ENCODE measurements around the gene BUB1B. TPM values are rescaled to one million over a fixed set of nuclear protein-coding genes. Genes with fewer than 3 reads are reported as not detected.
A peak's percentile ranks its signal among the peaks of the same experiment; 100 is the strongest.

BUB1B gene
- total and polyA plus RNA-seq, 4 donors: 1.1 to 8.0 (median 2.1) TPM

GRCh38 chr15:40235201-40235885, 74.5 kb downstream of the BUB1B start:
- no peak for ATAC-seq (ENCODE audit: insufficient read depth, low FRiP score)

GRCh38 chr15:40238532-40239403, 77.9 kb downstream of the BUB1B start, which contains the start of gene PAK6:
Gene PAK6 (plus strand): TSS chr15:40239063. CDS start chr15:40264786, 25,723 bp downstream.
- ATAC-seq (ENCODE audit: insufficient read depth, low FRiP score) (peak; percentile 75), DNase-seq (peak; percentile 46 to 62 (median 54))
- Histone ChIP-seq H3K27me3 (ENCODE audit: control insufficient read depth in 3 of 3, insufficient read depth in 3 of 3, low read length in 2 of 3) (peaks cover 0 to 4% (median 0%) of the 10 kb centered on the region in 3 donors), H3K27ac (ENCODE audit: low read depth in 1 of 2, low read length in 1 of 2) (no peak within 1 kb of the TSS), H3K4me3 (no peak within 1 kb of the TSS), H3K9me3 (ENCODE audit: control insufficient read depth in 4 of 4, insufficient read depth in 3 of 4, low read length in 3 of 4) (peaks cover 0 to 2% (median 0%) of the 10 kb centered on the region in 4 donors), H3K4me1 (ENCODE audit: control insufficient read depth in 5 of 5, insufficient read depth in 5 of 5, low read length in 5 of 5) (peaks cover 0 to 15% (median 2%) of the 10 kb centered on the region in 5 donors), H3K9ac (ENCODE audit: insufficient read depth in 1 of 2, low read length in 2 of 2) (peak within 1 kb of the TSS in 1 of 2 donors; percentile 33), H3K36me3 (ENCODE audit: control insufficient read depth in 4 of 4, insufficient read depth in 4 of 4, low read length in 4 of 4) (no peaks in the 10 kb centered on the region)
- no peak for TF ChIP-seq CTCF (IDR thresholded peaks at IDR 0.05; ENCODE audit: control extremely low read depth, extremely low read depth)
- 9 to 10% methylated on average over 38 to 39 of the region's 39 CpGs for whole genome bisulfite sequencing, 2 donors

More at GRCh38 chr15:40235201-40235885, 74.5 kb downstream of the BUB1B start:
- Histone ChIP-seq H3K4me3 (no peak overlapping the region), H3K4me1 (ENCODE audit: control insufficient read depth in 5 of 5, insufficient read depth in 5 of 5, low read length in 5 of 5) (peaks cover 0 to 15% (median 0%) of the 10 kb centered on the region in 5 donors), H3K9me3 (ENCODE audit: control insufficient read depth in 4 of 4, insufficient read depth in 3 of 4, low read length in 3 of 4) (peaks cover 0 to 2% (median 0%) of the 10 kb centered on the region in 4 donors), H3K27ac (ENCODE audit: low read depth in 1 of 2, low read length in 1 of 2) (no peak overlapping the region), H3K27me3 (ENCODE audit: control insufficient read depth in 3 of 3, insufficient read depth in 3 of 3, low read length in 2 of 3) (peaks cover 0 to 4% (median 0%) of the 10 kb centered on the region in 3 donors), H3K9ac (ENCODE audit: insufficient read depth in 1 of 2, low read length in 2 of 2) (no peak overlapping the region), H3K36me3 (ENCODE audit: control insufficient read depth in 4 of 4, insufficient read depth in 4 of 4, low read length in 4 of 4) (no peaks in the 10 kb centered on the region)
- no peak for TF ChIP-seq CTCF (IDR thresholded peaks at IDR 0.05; ENCODE audit: control extremely low read depth, extremely low read depth)
- no peak for DNase-seq
- WGBS, 2 donors: 38 to 65% methylated on average over 4 of the region's 4 CpGs

GRCh38 chr15:40239404-40239692, 78.5 kb downstream of the BUB1B start:
- no peak overlapping the region for H3K27ac ChIP-seq (ENCODE audit: low read depth in 1 of 2, low read length in 1 of 2)
- 37 to 62% methylated on average over 5 of the region's 5 CpGs for WGBS, 2 donors
- H3K36me3 ChIP-seq (ENCODE audit: control insufficient read depth in 4 of 4, insufficient read depth in 4 of 4, low read length in 4 of 4): no peaks in the 10 kb centered on the region
- H3K9me3 ChIP-seq (ENCODE audit: control insufficient read depth in 4 of 4, insufficient read depth in 3 of 4, low read length in 3 of 4): peaks cover 0 to 2% (median 0%) of the 10 kb centered on the region in 4 donors
- no peak overlapping the region for H3K4me3 ChIP-seq
- DNase-seq (no peak), ATAC-seq (ENCODE audit: insufficient read depth, low FRiP score) (no peak)
- no peak for TF ChIP-seq CTCF (IDR thresholded peaks at IDR 0.05; ENCODE audit: control extremely low read depth, extremely low read depth)
- H3K9ac ChIP-seq (ENCODE audit: insufficient read depth in 1 of 2, low read length in 2 of 2): peak overlapping the region in 1 of 2 donors; percentile 33
- H3K4me1 ChIP-seq (ENCODE audit: control insufficient read depth in 5 of 5, insufficient read depth in 5 of 5, low read length in 5 of 5): peaks cover 0 to 15% (median 2%) of the 10 kb centered on the region in 5 donors
- peaks cover 0 to 4% (median 0%) of the 10 kb centered on the region in 3 donors for H3K27me3 ChIP-seq (ENCODE audit: control insufficient read depth in 3 of 3, insufficient read depth in 3 of 3, low read length in 2 of 3)

Measured in lung (tissue), 12 donors.